SK-MEL-5 (cell line): Measurements from ENCODE around the gene GSTT2. TPM values are rescaled to one million over a fixed set of nuclear protein-coding genes. Genes with fewer than 3 reads are reported as not detected.

Experiments used
- DNase-seq: peaks from one replicate; pipeline ENCODE4 v3.0.0-alpha.2; 2016; ENCODE audit warnings: low read depth, low spot score
- in situ Hi-C: cut with HindIII; loops from 2 replicates; pipeline ENCODE4 v1.10.0; 2016; ENCODE audit warnings: low sequenced_read_pairs, high pct_unique_total_duplicates, low pct_unique_long_range_greater_than_20kb
- total RNA-seq: library from RNA; depleted of rRNA; stranded (reverse); fragments of >200 nt; shearing (Covaris generic); gene quantifications from 2 replicates; pipeline ENCODE4 v1.2.3, GENCODE V29; 2014; rRNA removed

Gene GSTT2
- total RNA-seq, 1 experiment from 2014 or later: not detected

- DNase-seq: no peak
- in situ Hi-C loops: no loop called here
Measured at GRCh38 chr22:24027389-24027975, 47.5 kb downstream of the GSTT2 start.

- in situ Hi-C loops: no loop called here
- no peak for DNase-seq
Measured at GRCh38 chr22:24027991-24028390, 48.1 kb downstream of the GSTT2 start.

GRCh38 chr22:24028533-24028932, 48.6 kb downstream of the GSTT2 start:
- DNase-seq: no peak
- in situ Hi-C loops: no loop called here

- in situ Hi-C loops: no loop called here
- no peak for DNase-seq
Measured at GRCh38 chr22:24029304-24029703, 49.4 kb downstream of the GSTT2 start.

- in situ Hi-C loops: no loop called here
- no peak for DNase-seq
Measured at GRCh38 chr22:24030186-24030702, 50.3 kb downstream of the GSTT2 start.

Other genes starting within 250 kb of the GSTT2 start
- 5.2 and 5.7 TPM in 2 replicates for gene ZNF70, start 229.0 kb upstream of the GSTT2 start, total RNA-seq
- gene VPREB3, start 225.7 kb upstream of the GSTT2 start, total RNA-seq: not detected in 2 replicates
- not detected in 2 replicates for gene C22orf15, start 217.1 kb upstream of the GSTT2 start, total RNA-seq
- 76.0 and 90.5 TPM in 2 replicates for gene CHCHD10, start 212.2 kb upstream of the GSTT2 start, total RNA-seq
- gene MMP11, start 207.3 kb upstream of the GSTT2 start, total RNA-seq: 1.1 TPM in 2 replicates
- gene SMARCB1, start 193.2 kb upstream of the GSTT2 start, total RNA-seq: 71.1 and 78.4 TPM in 2 replicates
- gene DERL3, start 141.1 kb upstream of the GSTT2 start, total RNA-seq: 0.13 and 0.26 TPM in 2 replicates
- 20.6 and 20.7 TPM in 2 replicates for gene SLC2A11, start 122.3 kb upstream of the GSTT2 start, total RNA-seq
- gene MIF, start 85.8 kb upstream of the GSTT2 start, total RNA-seq: 837 and 896 TPM in 2 replicates
- 1.2 TPM in 2 replicates for gene GSTT2B, start 18.9 kb upstream of the GSTT2 start, total RNA-seq
- gene DDTL, start 13.2 kb upstream of the GSTT2 start, total RNA-seq: 1.6 and 1.8 TPM in 2 replicates
- gene DDT, start 5.7 kb upstream of the GSTT2 start, total RNA-seq: 397 and 481 TPM in 2 replicates
- gene GSTT4, start 25.3 kb downstream of the GSTT2 start, total RNA-seq: not detected in 2 replicates
- 28.4 and 29.1 TPM in 2 replicates for gene CABIN1, start 31.2 kb downstream of the GSTT2 start, total RNA-seq
- gene SUSD2, start 201.4 kb downstream of the GSTT2 start, total RNA-seq: 0.03 and 0.05 TPM in 2 replicates